Calu3 (cell line): ENCODE data around the gene ITPR1. TPM values are rescaled to one million over a fixed set of nuclear protein-coding genes. Genes with fewer than 3 reads are reported as not detected.

Experiments used
- BruUV-seq: library from RNA; stranded (reverse); fragments of 400-500 nt; replicated peaks from 2 replicates; lab custom pipeline; 2021; lab: Mats Ljungman, UMichigan
- CTCF ChIA-PET: fragments of 300-600 bp; sonication (Branson Sonifier 250); formaldehyde crosslinking; loops from one replicate; lab custom pipeline; 2022; ENCODE audit warnings: antibody characterized with exemption; lab: Charles Lee
- DNase-seq: peaks from one replicate; pipeline ENCODE4 v3.0.0; 2022
- H3K27ac Mint-ChIP-seq: one replicate; pipeline ENCODE4 v1.8.0; 2022; ENCODE audit warnings: mixed read lengths; ENCODE audit not compliant: unreplicated experiment
- H3K27me3 Mint-ChIP-seq: one replicate; pipeline ENCODE4 v1.8.0; 2022; ENCODE audit warnings: mixed read lengths; ENCODE audit not compliant: unreplicated experiment
- H3K36me3 Mint-ChIP-seq: one replicate; pipeline ENCODE4 v1.8.0; 2022; ENCODE audit warnings: mild to moderate bottlenecking, moderate library complexity, mixed read lengths; ENCODE audit not compliant: insufficient read depth, unreplicated experiment
- H3K4me1 Mint-ChIP-seq: one replicate; pipeline ENCODE4 v1.8.0; 2022; ENCODE audit warnings: mild to moderate bottlenecking, low read depth, mixed read lengths; ENCODE audit not compliant: unreplicated experiment
- H3K4me3 Mint-ChIP-seq: one replicate; pipeline ENCODE4 v1.8.0; 2022; ENCODE audit warnings: mild to moderate bottlenecking, low read depth, moderate library complexity, mixed read lengths; ENCODE audit not compliant: unreplicated experiment
- H3K9me3 Mint-ChIP-seq: one replicate; pipeline ENCODE4 v1.8.0; 2022; ENCODE audit warnings: low read depth, mixed read lengths; ENCODE audit not compliant: unreplicated experiment
- CTCF ChIP-seq: fragments of 200-600 bp; IDR thresholded peaks from one replicate; pipeline ENCODE4 v1.8.0; 2022; ENCODE audit warnings: antibody characterized with exemption; ENCODE audit not compliant: unreplicated experiment
- intact Hi-C: fragments of 100-400 bp; cut with micrococcal nuclease; formaldehyde crosslinking; loops from one replicate; pipeline ENCODE4 v1.10.0; 2022; ENCODE audit not compliant: unreplicated experiment
- total RNA-seq: library from RNA; stranded (reverse); gene quantifications from 2 replicates; pipeline ENCODE4 v1.2.3, GENCODE V29; 2022

ITPR1 gene
- total RNA-seq, 1 experiment from 2014 or later: 4.2 TPM

GRCh38 chr3:4467522-4467867 is 25.7 kb upstream of the ITPR1 start:
- H3K36me3 Mint-ChIP-seq: peaks cover 21% of the 10 kb centered on the region
- peak overlapping the region; percentile 97 for H3K4me3 Mint-ChIP-seq
- no peak for TF ChIP-seq CTCF
- intact Hi-C loops: no loop called here
- CTCF ChIA-PET: interaction anchor here (1.1 kb wide), 1 partner anchor 26 kb away, joined by 7 read pairs; the partner anchor contains the start of gene ITPR1
- H3K9me3 Mint-ChIP-seq: no peaks in the 10 kb centered on the region
- H3K27me3 Mint-ChIP-seq: peaks cover 10% of the 10 kb centered on the region
- no TSS peak for BruUV-seq
- no peak for DNase-seq
- peak overlapping the region; percentile 91 for H3K27ac Mint-ChIP-seq
- H3K4me1 Mint-ChIP-seq: no peaks in the 10 kb centered on the region

- H3K9me3 Mint-ChIP-seq: no peaks in the 10 kb centered on the region
These were observed 21.2 kb upstream of the ITPR1 start for GRCh38 chr3:4471907-4472306.

GRCh38 chr3:4472312-4472711 is 20.8 kb upstream of the ITPR1 start:
- Mint-ChIP-seq H3K36me3 (peaks cover 4% of the 10 kb centered on the region), H3K27me3 (peaks cover 40% of the 10 kb centered on the region), H3K27ac (no peak overlapping the region), H3K4me1 (peaks cover 8% of the 10 kb centered on the region), H3K9me3 (no peaks in the 10 kb centered on the region), H3K4me3 (no peak overlapping the region)
- no peak for DNase-seq
- TF ChIP-seq CTCF: no peak
- BruUV-seq: no TSS peak
- CTCF ChIA-PET: no interaction called here
- intact Hi-C loops: no loop called here

More at GRCh38 chr3:4471907-4472306, 21.2 kb upstream of the ITPR1 start:
- CTCF ChIA-PET: no interaction called here
- no peak for TF ChIP-seq CTCF
- Mint-ChIP-seq H3K27ac (no peak overlapping the region), H3K36me3 (peaks cover 8% of the 10 kb centered on the region), H3K4me3 (no peak overlapping the region), H3K4me1 (peaks cover 8% of the 10 kb centered on the region), H3K27me3 (peaks cover 40% of the 10 kb centered on the region)
- intact Hi-C loops: no loop called here
- BruUV-seq: no TSS peak
- no peak for DNase-seq

GRCh38 chr3:4472766-4473165 is 20.4 kb upstream of the ITPR1 start:
- Mint-ChIP-seq H3K27me3 (peaks cover 40% of the 10 kb centered on the region), H3K36me3 (no peaks in the 10 kb centered on the region), H3K9me3 (no peaks in the 10 kb centered on the region), H3K4me1 (peaks cover 8% of the 10 kb centered on the region), H3K27ac (no peak overlapping the region), H3K4me3 (no peak overlapping the region)
- no peak for DNase-seq
- CTCF ChIA-PET: no interaction called here
- intact Hi-C loops: no loop called here
- no peak for TF ChIP-seq CTCF
- no TSS peak for BruUV-seq
